ENCODE results near the gene DPAGT1.

GRCh38 chr11:119114351-119114750, 12.7 kb upstream of the DPAGT1 start:
- TF ChIP-seq CTCF (IDR thresholded peaks at IDR 0.05) (no peak), POLR2A (IDR thresholded peaks at IDR 0.05) (no peak)
